GM19025 (cell line): ENCODE data around the gene PIK3AP1.

Experiments
- ATAC-seq: cut with Tn5 transposase; IDR thresholded peaks from one replicate; pipeline ENCODE4 v1.9.1; 2021; ENCODE audit warnings: mild to moderate bottlenecking, low read depth, moderate library complexity; ENCODE audit not compliant: unreplicated experiment

Gene PIK3AP1

DNA sequence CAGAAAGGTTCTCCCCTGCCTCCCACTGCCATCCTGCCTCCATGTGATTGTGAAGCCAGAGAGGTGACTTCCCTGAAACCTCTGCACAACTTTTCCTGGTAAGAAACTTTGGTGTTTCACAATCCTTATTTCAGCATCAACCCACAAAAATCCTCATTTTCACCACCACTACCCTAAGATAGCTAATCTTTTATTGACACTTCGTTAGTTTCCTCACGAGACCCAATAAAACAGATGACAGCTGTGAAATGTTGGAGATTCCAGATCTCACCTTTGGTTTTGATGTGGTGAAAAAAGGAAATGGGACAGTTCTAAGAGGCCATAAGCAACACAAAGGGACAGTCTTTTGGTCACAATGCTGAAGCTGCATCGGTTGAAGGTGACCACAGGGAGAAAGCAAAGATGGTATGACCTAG is 73.6 kb downstream of the PIK3AP1 start:
- ATAC-seq, result no peak

DNA sequence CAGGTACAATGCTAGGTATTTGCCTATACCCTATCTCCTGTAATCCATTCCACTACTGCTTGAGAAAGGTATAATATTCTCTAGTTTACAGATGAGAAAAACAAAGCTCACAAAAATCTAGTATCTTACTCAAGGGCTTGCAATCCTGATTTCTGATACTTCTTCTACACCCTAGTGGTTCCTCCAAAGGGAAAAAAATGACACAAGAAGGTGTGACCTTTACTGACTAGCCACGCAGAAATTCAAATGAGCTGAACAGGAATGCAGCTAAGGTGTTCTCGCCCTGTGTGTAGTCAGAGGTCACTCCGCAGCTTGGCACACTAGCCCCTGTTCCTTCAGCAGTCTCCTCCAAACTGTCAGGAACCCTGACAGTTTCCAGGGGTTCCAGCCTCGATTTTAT is 74.0 kb downstream of the PIK3AP1 start:
- ATAC-seq, result no peak

DNA sequence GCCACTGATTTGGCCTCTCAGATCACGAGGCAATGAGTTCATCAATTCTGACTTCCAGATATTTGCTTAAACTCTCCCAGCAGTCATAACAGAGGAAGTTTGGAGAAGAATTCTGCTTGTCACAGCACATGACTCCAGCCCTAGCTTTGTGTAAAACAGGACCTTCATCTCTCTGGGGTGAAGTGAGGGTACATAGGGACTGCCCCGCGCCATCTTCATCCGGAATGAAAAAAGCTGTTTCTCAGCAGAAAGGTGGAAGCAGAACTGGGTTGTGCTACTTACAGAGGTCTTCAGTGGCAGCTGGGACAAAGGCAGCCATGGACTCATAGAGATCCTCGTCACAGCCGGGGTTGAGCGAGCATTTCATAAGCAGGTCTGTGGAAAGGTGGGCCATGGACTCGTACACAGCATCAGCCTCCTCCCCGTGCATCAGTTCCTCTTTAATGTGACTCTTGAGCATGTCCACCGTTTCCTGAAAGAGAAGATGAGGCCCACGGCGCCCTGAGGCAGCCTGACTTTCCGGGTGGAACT is 75.1 kb downstream of the PIK3AP1 start:
- ATAC-seq, result no peak

DNA sequence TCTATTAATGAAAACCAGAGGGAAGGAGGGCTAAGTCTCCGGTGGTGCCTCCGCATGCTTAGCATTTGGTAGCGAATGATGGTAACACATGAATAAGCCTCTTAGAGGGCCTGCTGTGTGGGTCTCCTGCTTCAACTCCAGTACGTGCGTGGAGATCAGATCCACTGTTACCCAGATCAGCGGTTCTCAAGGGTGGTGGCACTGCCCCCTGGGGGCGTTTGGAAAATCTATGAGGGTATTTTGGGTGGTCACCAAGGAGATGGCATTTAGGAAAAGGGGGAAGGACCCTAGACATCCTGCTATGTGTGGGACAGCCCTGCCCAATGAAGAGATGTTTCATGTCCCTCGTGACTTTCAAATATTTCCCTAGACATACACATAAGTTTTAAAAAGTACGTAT is 76.4 kb downstream of the PIK3AP1 start:
- no peak for ATAC-seq

DNA sequence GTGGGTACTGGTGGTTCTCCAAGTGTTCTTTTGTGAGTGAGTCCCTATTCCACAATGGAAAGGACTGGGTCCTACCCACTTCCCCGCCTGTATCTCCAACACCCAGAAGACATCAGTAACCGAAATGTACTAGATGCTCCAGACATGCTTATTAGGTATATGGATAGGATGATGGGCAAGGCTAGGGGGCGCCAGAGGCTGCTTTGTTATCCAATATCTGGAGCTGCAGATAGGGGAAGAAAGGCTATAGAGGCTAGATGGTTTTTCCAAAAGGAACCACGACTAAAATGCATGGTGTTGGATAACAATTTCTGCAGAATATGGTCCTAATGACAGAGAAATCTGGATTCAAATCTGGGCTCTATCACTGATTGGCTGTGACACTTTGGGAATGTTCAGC is 77.3 kb downstream of the PIK3AP1 start:
- no peak for ATAC-seq

DNA sequence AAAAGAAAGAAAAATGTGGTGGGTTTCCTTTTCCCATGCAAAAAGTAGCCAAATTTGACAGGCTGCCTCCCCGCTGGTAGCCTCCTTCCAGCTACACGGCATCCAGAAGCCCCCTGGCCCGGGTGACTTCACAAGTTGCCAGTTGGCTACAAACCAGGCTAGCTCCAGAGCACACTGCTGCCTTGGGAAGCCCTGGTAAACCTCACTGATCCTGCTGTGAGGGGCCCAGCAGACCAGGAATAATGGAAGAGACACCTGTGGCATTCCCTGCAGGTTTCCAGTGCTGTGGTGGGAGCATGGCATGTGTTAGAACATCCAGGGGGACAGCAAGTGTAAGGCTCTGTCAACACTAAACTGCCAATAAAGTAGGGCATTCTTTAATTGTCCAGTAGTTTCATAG is 77.8 kb downstream of the PIK3AP1 start:
- ATAC-seq, result no peak

DNA sequence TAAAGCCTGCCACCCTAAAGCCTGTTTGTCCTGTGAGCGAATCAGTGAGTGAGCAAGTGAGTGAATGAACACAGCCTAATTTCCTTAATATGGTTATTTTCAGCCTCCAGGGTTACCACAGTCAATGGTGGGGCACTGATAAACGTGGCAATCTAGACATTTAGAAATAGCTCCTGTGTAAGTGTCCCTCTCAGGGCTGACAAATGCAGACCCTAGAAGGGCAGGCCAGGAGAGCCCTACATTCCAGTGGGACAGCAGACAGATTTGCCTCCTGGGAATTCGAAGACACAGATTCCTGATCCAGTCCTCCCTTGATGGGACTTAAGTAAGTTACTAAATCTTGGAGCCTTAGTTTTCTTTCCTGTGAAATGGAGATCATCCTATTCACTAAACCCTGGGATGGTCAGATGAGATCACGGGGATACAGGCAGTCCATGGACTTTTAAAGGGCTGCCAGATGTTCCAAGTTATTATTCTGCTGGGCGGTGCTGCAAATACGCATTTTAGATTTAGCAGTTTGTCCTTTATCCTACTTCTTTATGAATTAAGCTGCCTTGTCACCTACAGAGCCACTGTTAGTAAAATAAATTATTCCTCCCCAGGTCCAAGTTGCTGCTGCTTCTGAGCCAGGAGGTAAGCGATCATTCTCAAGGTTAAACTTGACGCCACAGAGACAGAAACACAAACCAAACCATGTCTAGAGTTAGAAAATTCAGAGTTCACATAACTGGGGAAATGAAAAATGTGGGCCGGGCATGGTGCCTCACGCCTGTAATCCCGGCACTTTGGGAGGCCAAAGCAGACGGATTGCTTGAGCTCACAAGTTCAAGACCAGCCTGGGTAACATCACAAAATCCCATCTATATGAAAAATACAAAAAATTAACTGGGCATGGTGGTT is 78.7 kb downstream of the PIK3AP1 start:
- ATAC-seq, result no peak

DNA sequence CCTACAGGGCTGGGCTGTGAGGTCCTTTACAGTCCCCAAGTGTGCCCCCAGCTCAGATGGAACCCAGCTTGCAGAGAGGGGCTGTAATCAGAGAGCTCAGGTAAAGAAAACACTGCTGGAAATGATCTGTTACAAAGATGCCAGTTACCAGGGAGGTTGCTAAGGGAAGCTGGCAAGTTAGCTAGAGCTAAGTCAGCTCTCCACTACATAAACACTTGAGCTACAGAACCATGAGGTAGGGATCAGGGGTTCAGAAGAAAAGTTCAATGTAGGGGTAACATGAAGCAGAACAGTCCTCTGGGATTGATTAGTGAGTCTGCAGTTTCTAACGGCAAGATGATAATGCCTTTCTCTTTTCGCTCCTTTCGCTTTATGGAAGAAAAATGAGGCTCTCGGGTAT is 80.4 kb downstream of the PIK3AP1 start:
- no peak for ATAC-seq

DNA sequence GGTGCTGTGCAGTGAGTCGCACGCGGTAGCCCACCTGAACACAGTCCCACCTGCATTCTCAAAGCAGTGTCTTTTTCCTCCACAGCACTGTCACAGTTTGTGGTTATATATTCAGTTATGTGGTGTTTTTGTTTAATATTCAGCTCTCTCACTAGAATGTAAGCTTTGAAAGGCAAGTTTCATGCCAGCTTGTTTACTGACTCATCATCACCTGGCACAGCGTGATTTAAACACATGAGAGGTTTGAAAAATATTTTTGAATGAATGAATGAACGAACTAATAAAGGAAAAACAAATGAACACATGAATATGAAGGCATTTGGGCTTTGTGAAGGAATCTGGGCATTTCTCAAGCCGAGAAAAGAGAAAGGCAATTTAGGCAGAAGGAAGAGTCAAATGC is 81.6 kb downstream of the PIK3AP1 start:
- ATAC-seq, result no peak

DNA sequence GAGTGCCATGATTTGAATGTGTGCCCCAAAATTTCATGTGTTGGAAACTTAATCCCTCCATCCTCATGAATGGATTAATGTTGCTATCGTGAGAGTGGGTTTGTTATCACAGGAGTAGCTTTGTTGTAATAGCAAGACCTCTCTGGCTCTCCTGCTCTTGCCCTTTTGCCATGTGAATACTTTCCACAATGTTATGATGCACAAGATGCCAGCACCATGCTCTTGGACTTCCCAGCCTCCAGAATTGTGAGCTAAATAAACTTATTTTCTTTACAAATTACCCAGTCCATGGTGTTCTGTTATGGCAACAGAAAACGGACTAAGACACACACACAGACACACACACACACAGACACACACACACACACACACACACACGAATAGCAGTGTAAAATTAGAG is 82.2 kb downstream of the PIK3AP1 start:
- no peak for ATAC-seq

DNA sequence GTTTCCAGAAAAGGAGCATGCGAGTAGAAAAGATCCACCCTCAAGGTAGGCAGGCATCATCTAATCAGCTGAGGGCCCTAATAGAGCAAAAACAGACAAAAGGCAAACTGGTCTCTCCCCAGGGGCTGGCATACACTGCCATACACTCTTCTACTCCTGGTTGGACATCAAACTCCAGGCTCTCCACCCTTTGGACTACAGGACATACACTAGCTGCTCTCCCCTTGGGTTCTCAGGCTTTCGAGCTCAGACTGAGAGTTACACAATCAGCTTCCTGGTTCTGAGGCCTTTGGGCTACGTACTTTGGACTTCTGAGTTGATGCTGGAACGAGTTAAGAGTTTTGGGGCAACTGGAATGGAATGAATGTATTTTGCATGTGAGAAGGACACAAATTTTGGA is 82.6 kb downstream of the PIK3AP1 start:
- no peak for ATAC-seq

DNA sequence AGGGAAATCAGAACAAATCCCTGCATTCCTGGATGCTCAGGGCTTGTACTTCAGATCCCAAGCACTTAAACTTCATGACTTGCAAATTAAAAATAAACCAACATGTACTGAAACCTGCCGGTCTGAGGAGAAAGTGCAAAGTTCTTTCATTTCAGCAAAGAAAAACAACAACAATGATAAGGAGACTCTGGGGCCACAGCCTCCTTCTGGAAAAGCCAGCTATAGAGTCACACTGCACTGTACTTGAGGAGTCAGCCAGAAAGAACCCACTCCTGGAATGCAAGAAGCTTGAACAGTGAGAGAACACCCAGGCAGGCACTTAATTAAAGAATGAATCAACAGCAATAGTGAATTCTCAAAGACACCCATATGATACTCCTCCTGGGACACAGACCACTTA is 83.8 kb downstream of the PIK3AP1 start:
- no peak for ATAC-seq

DNA sequence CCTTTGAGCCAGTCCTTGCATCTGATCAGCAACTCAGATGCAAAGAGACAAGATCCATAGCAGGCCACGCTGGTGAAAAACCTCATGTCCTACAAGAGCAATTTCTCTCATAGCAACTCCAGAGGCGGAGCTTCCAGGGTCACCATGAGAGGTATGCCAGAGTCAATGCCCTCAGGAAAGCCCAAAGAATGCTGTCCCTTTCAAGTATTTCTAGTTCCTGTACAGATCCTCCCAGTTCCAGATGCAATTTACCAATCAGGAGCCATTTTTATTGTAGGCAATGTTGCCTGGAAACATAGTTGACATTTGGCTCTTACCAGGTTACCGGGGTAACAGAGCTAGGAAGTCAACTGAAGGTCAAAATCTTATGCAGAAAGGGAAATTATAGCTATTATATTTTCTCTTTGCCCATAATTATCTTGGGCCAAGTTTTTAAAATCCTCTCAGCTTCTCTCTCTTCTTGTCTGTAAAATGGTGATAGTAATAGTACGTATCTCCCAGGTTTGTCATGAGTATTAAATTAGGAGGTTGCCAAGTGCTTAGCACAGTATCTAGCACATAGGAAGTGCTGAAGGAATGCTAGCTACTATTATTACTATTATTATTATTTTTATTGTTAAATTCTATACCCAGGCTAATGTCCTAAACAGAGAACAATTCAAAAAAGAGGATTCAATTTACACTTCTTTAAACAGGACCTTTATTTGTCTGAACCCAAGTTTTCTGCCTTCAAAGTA is 87.2 kb downstream of the PIK3AP1 start:
- ATAC-seq, result no peak

DNA sequence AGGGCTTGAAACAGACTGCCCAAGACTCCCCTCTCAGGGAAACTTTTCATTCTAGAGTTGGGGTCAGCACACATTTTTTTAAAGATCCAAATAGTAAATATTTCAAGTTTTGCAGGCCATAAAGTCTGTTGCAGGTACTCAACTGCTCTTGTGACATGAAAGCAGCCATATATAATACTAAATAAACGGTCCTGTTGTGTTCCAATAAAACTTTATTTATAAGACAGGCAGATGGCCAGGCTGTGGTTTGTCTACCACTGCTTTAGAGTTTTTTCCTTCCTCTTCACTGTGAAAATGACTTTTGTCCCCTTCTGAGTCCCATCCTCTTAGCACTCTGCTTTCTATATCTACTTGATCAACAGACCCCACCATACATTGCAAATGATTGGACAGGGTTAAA is 93.0 kb downstream of the PIK3AP1 start:
- ATAC-seq, result no peak

DNA sequence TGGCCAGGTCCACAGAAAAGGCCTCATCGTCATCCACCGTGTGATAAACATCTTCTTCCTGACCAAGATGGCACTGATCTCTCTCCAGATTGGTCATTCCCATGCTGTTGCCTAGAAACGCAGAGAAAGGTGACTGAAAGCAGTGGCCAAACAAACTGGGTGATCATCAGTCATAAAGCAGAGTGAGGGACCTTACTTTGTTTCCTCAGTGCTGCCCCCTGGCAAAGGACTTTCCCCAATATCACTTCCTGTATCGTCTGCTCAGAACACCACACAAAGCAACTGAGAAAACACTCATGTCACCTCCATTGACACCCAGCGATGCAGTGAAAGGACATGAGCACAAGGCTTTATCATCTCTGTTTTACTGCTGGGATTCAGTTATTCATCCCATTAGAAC is 93.5 kb downstream of the PIK3AP1 start:
- ATAC-seq, result no peak

DNA sequence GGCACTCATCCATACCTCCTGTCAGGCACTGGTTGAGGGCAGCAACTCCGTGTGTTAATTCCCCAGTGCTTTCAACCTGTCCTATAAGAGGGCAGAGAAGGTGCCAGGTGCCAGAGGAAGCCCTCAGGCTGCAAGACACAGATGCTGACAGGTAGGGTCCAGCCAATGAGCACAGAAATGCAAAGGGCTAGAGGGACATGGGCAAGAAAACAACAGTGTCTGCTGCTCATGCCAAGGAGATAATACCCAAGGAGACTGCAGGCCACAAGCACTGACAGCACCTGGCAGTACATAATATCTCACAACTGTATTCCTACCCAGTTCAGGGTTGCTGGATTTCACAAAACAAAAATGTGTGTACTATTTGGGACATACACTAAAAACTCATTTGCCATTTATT is 95.1 kb downstream of the PIK3AP1 start:
- no peak for ATAC-seq

DNA sequence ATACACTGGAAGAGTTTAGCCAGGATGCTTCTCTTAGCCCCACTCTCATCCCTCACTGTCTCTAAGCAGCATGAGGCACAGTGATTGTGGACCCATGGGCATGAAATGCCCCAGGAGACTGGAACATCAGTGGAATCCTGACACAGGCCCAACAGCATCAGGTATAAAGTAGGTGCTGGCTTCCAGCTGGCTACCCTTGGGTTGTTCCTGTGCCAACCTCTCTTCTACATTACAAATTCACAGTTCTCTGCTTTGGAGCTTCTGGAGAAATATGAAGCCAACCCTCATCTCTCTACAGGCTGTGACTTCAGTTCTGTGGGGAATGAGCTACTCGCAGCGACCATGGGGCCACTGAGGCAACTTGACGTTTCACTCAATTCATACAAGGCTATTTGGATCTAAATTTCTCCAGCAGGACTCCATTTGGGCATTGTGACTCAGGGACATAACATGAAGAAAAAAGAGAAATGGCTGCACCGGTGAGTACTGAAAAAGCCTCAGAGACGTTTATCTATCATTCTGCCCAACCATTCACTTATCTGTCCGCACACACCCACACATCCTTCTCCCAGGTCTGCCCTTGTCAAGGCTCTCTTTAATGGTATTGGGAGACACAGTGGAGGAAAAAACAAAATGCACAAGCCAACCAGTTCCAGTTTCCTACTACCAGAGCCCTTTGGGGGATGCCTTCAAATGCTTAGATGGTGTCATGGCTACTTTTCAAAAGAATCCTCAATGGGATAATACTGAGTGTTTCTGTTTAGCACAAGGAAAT is 98.1 kb downstream of the PIK3AP1 start:
- ATAC-seq, result no peak

DNA sequence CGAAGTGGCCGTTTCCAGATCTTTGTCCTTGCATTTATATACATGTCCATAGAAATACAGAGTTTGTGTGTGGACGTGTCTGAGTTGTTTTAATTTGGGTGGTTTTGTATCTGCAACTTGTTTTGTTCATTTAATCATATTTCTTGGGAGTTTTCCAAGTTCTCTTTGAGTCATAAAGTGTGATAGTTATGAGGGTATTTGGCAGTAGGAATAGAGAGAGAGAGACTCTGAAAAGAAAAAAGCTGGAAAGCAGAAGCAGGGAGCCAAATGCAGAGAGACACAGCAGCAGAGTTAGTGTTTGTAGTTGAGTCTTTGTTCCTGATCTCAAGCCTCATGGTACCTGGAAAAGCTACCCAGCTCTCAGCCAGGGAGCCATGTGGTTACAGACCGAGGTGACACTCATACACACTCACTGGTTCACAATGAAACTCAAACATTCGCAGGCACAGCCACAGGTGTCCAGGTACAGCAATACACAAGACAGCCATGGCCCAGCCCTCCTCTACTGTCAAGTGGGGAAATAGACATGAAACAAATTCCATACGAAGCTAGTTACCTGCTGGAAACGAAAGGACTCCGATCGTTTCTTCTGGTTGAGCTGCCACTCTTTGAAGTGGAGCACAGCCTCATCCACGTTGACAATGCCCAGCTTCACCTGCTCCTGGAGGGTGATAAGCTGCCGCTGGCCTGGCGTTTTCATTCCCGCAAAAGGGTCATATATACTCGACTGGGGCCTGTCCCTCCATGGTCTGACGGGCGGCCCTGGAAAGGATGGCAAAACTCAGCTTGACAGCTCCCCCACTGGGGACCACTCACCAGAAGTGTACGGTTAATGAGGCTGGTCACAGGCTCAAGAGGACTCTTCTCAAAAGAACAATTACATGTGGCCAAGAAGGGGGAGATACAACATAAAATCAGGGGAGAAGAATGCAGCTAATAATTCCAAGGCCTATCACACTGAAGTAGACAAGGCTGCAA is 100.2 kb downstream of the PIK3AP1 start:
- no peak for ATAC-seq

DNA sequence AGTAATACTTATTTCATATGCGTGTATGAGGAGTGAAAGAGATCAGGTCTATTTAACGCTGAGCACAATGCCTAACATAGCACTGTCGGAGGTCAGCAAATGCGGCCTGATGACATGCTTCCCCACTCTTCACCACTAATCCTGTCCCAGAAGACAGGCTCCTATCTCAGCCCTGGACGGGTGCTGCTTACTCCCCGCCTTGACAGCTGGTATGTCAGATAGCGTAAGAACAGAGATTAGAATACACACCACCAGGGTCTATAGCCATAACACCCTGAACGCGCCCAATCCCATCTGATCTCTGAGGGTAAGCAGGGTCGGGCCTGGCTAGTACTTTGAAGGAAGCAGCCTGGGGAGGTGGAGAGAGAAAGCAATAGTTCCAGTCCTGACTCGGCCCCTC is 101.2 kb downstream of the PIK3AP1 start:
- ATAC-seq, result no peak

DNA sequence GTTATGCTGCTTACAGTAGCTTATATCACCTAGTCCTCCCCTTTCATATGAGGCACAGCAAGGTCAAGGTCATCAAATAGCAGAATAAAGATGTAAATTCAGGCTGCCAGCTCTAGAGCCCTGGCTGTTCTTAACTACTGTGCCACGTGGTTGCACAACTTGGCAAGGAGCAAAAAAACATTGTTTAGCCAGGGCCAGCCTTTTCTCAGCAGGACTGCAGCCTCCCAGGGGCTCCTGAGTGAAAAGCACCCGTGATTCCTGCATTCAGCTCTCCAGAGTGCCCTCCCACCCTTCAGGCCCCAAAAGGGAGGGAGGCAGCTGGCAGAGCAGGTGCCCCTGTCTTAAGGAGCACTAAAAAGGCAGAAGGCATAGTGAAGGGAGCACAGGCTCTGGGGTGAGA is 101.7 kb downstream of the PIK3AP1 start:
- no peak for ATAC-seq
